DND-41 (cell line): ENCODE results near the gene MICU1.

ENCODE experiments used
- EZH2 ChIP-seq: IDR thresholded peaks from 3 replicates; pipeline ENCODE4 v1.6.1; 2012; ENCODE audit warnings: borderline replicate concordance, low read depth, mild to moderate bottlenecking, moderate library complexity, low read length, inconsistent platforms; ENCODE audit not compliant: severe bottlenecking
- TF ChIP-seq, protein P1 (sequence below): IDR thresholded peaks from 2 replicates; pipeline ENCODE4 v1.5.1; 2012; ENCODE audit warnings: borderline replicate concordance, low read length, moderate library complexity, mild to moderate bottlenecking; ENCODE audit not compliant: poor library complexity, severe bottlenecking; ENCODE audit errors: extremely low read depth

DNA sequence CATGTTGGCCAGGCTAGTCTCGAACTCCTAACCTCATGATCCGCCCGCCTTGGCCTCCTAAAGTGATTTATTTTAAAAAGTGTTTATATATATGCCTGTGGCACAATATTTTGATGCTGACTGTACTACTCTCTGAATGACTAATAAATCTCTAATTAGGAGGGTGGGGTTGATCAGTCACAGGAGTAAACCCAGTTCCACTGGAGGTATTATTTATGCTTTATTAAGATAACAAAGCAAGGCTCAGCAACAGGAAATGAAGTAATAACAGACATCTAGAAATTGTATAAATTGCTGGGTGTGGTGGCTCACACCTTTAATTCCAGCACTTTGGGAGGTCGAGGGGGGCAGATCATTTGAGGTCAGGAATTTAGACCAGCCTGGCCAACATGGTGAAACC lies 40.0 kb upstream of the MICU1 start:
- TF ChIP-seq, protein P1, sequence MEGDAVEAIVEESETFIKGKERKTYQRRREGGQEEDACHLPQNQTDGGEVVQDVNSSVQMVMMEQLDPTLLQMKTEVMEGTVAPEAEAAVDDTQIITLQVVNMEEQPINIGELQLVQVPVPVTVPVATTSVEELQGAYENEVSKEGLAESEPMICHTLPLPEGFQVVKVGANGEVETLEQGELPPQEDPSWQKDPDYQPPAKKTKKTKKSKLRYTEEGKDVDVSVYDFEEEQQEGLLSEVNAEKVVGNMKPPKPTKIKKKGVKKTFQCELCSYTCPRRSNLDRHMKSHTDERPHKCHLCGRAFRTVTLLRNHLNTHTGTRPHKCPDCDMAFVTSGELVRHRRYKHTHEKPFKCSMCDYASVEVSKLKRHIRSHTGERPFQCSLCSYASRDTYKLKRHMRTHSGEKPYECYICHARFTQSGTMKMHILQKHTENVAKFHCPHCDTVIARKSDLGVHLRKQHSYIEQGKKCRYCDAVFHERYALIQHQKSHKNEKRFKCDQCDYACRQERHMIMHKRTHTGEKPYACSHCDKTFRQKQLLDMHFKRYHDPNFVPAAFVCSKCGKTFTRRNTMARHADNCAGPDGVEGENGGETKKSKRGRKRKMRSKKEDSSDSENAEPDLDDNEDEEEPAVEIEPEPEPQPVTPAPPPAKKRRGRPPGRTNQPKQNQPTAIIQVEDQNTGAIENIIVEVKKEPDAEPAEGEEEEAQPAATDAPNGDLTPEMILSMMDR = no peak
- TF ChIP-seq EZH2 = no peak
